SU-DHL-6 (cell line): ENCODE results near the gene PDE9A.

Source experiments
- H2AFZ ChIP-seq: fragments of 200-600 bp; sonication (generic); 2 replicates; pipeline ENCODE4 v1.6.1; 2014; ENCODE audit warnings: low read depth, mild to moderate bottlenecking, moderate library complexity, mixed read lengths, antibody characterized with exemption, low read length; ENCODE audit not compliant: severe bottlenecking
- H3F3A ChIP-seq: fragments of 200-600 bp; shearing (Covaris generic); 2 replicates; pipeline ENCODE4 v1.6.0; 2016; ENCODE audit warnings: antibody characterized with exemption, mild to moderate bottlenecking; ENCODE audit not compliant: insufficient read depth
- H3K27ac ChIP-seq: fragments of 200-600 bp; sonication (generic); 2 replicates; pipeline ENCODE4 v1.5.1; 2016; ENCODE audit warnings: low read depth, mild to moderate bottlenecking, low read length, moderate library complexity, mixed read lengths
- H3K27me3 ChIP-seq: fragments of 200-600 bp; sonication (generic), shearing (Covaris generic); 2 replicates; pipeline ENCODE4 v1.6.0; 2014; ENCODE audit warnings: mild to moderate bottlenecking, low read length
- H3K36me3 ChIP-seq: fragments of 200-600 bp; sonication (generic); 2 replicates; pipeline ENCODE4 v1.6.1; 2014; ENCODE audit warnings: mild to moderate bottlenecking, low read length, mixed read lengths
- H3K4me2 ChIP-seq: fragments of 300-600, 200-600 bp; shearing (Covaris generic), sonication (generic); 2 replicates; pipeline ENCODE4 v1.6.0; 2014; ENCODE audit warnings: low read length, low read depth, mild to moderate bottlenecking; ENCODE audit not compliant: poor library complexity, severe bottlenecking
- H3K4me3 ChIP-seq: fragments of 200-600 bp; sonication (generic); 2 replicates; pipeline ENCODE4 v1.5.1; 2014; ENCODE audit warnings: antibody characterized with exemption, low read length, mild to moderate bottlenecking, mixed read lengths; ENCODE audit not compliant: insufficient read depth, poor library complexity, severe bottlenecking
- H3K79me2 ChIP-seq: fragments of 200-600 bp; sonication (generic); 2 replicates; pipeline ENCODE4 v1.6.1; 2014; ENCODE audit warnings: mild to moderate bottlenecking, low read length, moderate library complexity; ENCODE audit not compliant: insufficient read depth
- H3K9ac ChIP-seq: fragments of 200-600 bp; sonication (generic); 2 replicates; pipeline ENCODE4 v1.7.0; 2014; ENCODE audit warnings: mild to moderate bottlenecking, low read length
- H3K9me2 ChIP-seq: fragments of 200-600 bp; sonication (generic); replicated peaks from 2 replicates; pipeline ENCODE4 v1.6.1; 2014; ENCODE audit warnings: low read length; ENCODE audit not compliant: insufficient read depth
- H3K9me3 ChIP-seq: fragments of 200-600 bp; sonication (generic); 2 replicates; pipeline ENCODE4 v1.6.1; 2014; ENCODE audit warnings: low read length, mixed read lengths; ENCODE audit not compliant: insufficient read depth
- H4K20me1 ChIP-seq: fragments of 200-600 bp; sonication (generic); 2 replicates; pipeline ENCODE4 v1.6.1; 2014; ENCODE audit warnings: low read depth, mild to moderate bottlenecking, antibody characterized with exemption, low read length, moderate library complexity, mixed read lengths
- CTCF ChIP-seq: fragments of 200-600 bp; sonication (generic); IDR thresholded peaks from one replicate; pipeline ENCODE4 v1.5.1; 2017; ENCODE audit warnings: antibody characterized with exemption, mild to moderate bottlenecking, low read length, moderate library complexity; ENCODE audit not compliant: insufficient read depth, poor library complexity, severe bottlenecking
- EZH2phosphoT487 ChIP-seq: fragments of 200-600 bp; sonication (generic), shearing (Covaris generic); conservative IDR thresholded peaks from 2 replicates; pipeline ENCODE4 v1.6.1; 2018; ENCODE audit warnings: mild to moderate bottlenecking, antibody characterized with exemption, low read length, moderate library complexity, mixed read lengths

Gene PDE9A

GRCh38 chr21:42782723-42783242 lies 129.4 kb downstream of the PDE9A start:
- Histone ChIP-seq H3K9ac (no peak overlapping the region), H3K79me2 (no peaks in the 10 kb centered on the region), H4K20me1 (no peaks in the 10 kb centered on the region), H2AFZ (no peak overlapping the region), H3K27ac (no peak overlapping the region), H3K9me2 (no peaks in the 10 kb centered on the region), H3K27me3 (no peaks in the 10 kb centered on the region), H3K9me3 (no peaks in the 10 kb centered on the region), H3F3A (no peaks in the 10 kb centered on the region), H3K4me3 (no peak overlapping the region), H3K36me3 (no peaks in the 10 kb centered on the region), H3K4me2 (no peak overlapping the region)
- TF ChIP-seq CTCF (no peak), EZH2phosphoT487 (no peak)

DNA sequence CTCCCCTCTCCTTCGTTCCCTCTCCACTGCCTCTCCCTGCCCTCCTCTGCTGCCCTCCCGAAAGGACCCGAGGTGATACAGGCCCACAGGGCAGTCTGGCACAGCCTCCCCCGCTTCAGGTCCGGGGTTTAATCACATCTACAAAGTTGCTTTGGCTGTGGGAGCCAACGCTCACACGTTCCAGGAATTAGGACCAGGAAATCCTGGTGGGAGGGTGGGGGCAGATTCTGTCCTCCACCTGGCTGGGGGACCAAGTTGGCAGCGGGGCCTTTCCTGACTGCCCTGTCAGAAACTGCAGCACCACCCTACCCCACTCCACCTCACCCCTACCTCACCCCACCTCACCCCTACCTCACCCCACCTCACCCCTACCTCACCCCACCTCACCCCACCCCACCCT lies 130.9 kb downstream of the PDE9A start:
- Histone ChIP-seq H3K4me2 (no peak overlapping the region), H3K9me2 (no peaks in the 10 kb centered on the region), H2AFZ (no peak overlapping the region), H3K9ac (no peak overlapping the region), H4K20me1 (no peaks in the 10 kb centered on the region), H3K27ac (no peak overlapping the region), H3K79me2 (no peaks in the 10 kb centered on the region), H3F3A (no peaks in the 10 kb centered on the region), H3K4me3 (no peak overlapping the region), H3K36me3 (no peaks in the 10 kb centered on the region), H3K9me3 (no peaks in the 10 kb centered on the region), H3K27me3 (no peaks in the 10 kb centered on the region)
- TF ChIP-seq CTCF (no peak), EZH2phosphoT487 (no peak)

GRCh38 chr21:42784896-42785451 lies 131.6 kb downstream of the PDE9A start:
- Histone ChIP-seq H3F3A (no peaks in the 10 kb centered on the region), H3K27ac (no peak overlapping the region), H3K36me3 (no peaks in the 10 kb centered on the region), H3K9me3 (no peaks in the 10 kb centered on the region), H3K79me2 (no peaks in the 10 kb centered on the region), H4K20me1 (no peaks in the 10 kb centered on the region), H3K4me2 (no peak overlapping the region), H3K27me3 (no peaks in the 10 kb centered on the region), H3K9me2 (no peaks in the 10 kb centered on the region), H3K9ac (no peak overlapping the region), H3K4me3 (no peak overlapping the region), H2AFZ (no peak overlapping the region)
- TF ChIP-seq EZH2phosphoT487: no peak
- no peak for TF ChIP-seq CTCF
